GM23338 (cell line): ENCODE data around the gene ZSWIM5. TPM values are rescaled to one million over a fixed set of nuclear protein-coding genes. Genes with fewer than 3 reads are reported as not detected.
"Not testable (repeated sequence)": the region's sequence is repeated elsewhere in the genome, so short reads cannot be mapped to it uniquely, and the experiment has no call there.

Source experiments
- ATAC-seq: fragments of 200-7000 bp; cut with Tn5 transposase; 3 replicates; pipeline ENCODE4 v1.9.1; 2020
- DNase-seq: peaks from one replicate; pipeline ENCODE4 v3.0.0-alpha.2; 2015; ENCODE audit warnings: low spot score
- H2AFZ ChIP-seq: fragments of 200-600 bp; sonication (generic); 2 replicates; pipeline ENCODE4 v1.8.0; 2016; ENCODE audit warnings: antibody characterized with exemption, mild to moderate bottlenecking, moderate library complexity
- H3F3A ChIP-seq: fragments of 200-600 bp; sonication (generic); replicated peaks from 2 replicates; pipeline ENCODE4 v1.8.0; 2017; ENCODE audit warnings: antibody characterized with exemption, mixed run types, low read depth
- H3K27ac ChIP-seq: fragments of 200-600 bp; sonication (generic); 2 replicates; pipeline ENCODE4 v1.6.1; 2016; ENCODE audit warnings: low read depth
- H3K27me3 ChIP-seq: fragments of 200-600 bp; sonication (generic); 2 replicates; pipeline ENCODE4 v1.8.0; 2016; ENCODE audit warnings: mild to moderate bottlenecking, mixed run types, moderate library complexity; ENCODE audit not compliant: insufficient read depth
- H3K36me3 ChIP-seq: fragments of 200-600 bp; sonication (generic); 2 replicates; pipeline ENCODE4 v1.8.0; 2016; ENCODE audit warnings: mild to moderate bottlenecking; ENCODE audit not compliant: insufficient read depth
- H3K4me1 ChIP-seq: fragments of 200-600 bp; sonication (generic); 2 replicates; pipeline ENCODE4 v1.8.0; 2016; ENCODE audit warnings: mild to moderate bottlenecking, moderate library complexity; ENCODE audit not compliant: insufficient read depth
- H3K4me2 ChIP-seq: fragments of 200-600 bp; sonication (generic); 2 replicates; pipeline ENCODE4 v1.7.1; 2017; ENCODE audit warnings: mixed run types
- H3K4me3 ChIP-seq: fragments of 200-600 bp; sonication (generic); 2 replicates; pipeline ENCODE4 v1.6.1; 2016; ENCODE audit warnings: mixed run types
- H3K79me2 ChIP-seq: fragments of 200-600 bp; sonication (generic); replicated peaks from 2 replicates; pipeline ENCODE4 v1.8.0; 2017; ENCODE audit warnings: mild to moderate bottlenecking; ENCODE audit not compliant: insufficient read depth
- H3K9me2 ChIP-seq: fragments of 200-600 bp; sonication (generic); 2 replicates; pipeline ENCODE4 v1.8.0; 2017; ENCODE audit not compliant: insufficient read depth
- H4K20me1 ChIP-seq: fragments of 200-600 bp; sonication (generic); replicated peaks from 2 replicates; pipeline ENCODE4 v1.8.0; 2017; ENCODE audit warnings: mild to moderate bottlenecking; ENCODE audit not compliant: insufficient read depth
- H3K27ac Mint-ChIP-seq: 2 replicates; pipeline ENCODE4 v1.8.0; 2020; ENCODE audit warnings: inconsistent platforms, mild to moderate bottlenecking, moderate library complexity, mixed read lengths
- H3K27me3 Mint-ChIP-seq: 3 replicates; pipeline ENCODE4 v1.8.0; 2022; ENCODE audit warnings: low read depth, mild to moderate bottlenecking, moderate library complexity, mixed read lengths, inconsistent platforms; ENCODE audit not compliant: insufficient read depth, poor library complexity
- H3K36me3 Mint-ChIP-seq: 3 replicates; pipeline ENCODE4 v1.8.0; 2021; ENCODE audit warnings: low read depth, mild to moderate bottlenecking, inconsistent platforms, moderate library complexity, mixed read lengths
- H3K4me1 Mint-ChIP-seq: 3 replicates; pipeline ENCODE4 v1.8.0; 2020; ENCODE audit warnings: mild to moderate bottlenecking, inconsistent platforms, mixed read lengths
- H3K4me3 Mint-ChIP-seq: 3 replicates; pipeline ENCODE4 v1.8.0; 2021; ENCODE audit warnings: moderate library complexity, mild to moderate bottlenecking, inconsistent platforms, mixed read lengths
- H3K9me3 Mint-ChIP-seq: 3 replicates; pipeline ENCODE4 v1.8.0; 2020; ENCODE audit warnings: moderate library complexity, mild to moderate bottlenecking, inconsistent platforms, mixed read lengths
- CREB1 ChIP-seq: fragments of 250-450 bp; sonication (Bioruptor Pico); IDR thresholded peaks from 2 replicates; pipeline ENCODE4 v1.5.0; 2020; ENCODE audit warnings: low read depth, mild to moderate bottlenecking, moderate library complexity
- EZH2 ChIP-seq: fragments of 200-600 bp; sonication (generic); IDR thresholded peaks from one replicate; pipeline ENCODE4 v1.8.0; 2017; ENCODE audit warnings: antibody characterized with exemption, mild to moderate bottlenecking, low read depth; ENCODE audit not compliant: unreplicated experiment
- EZH2phosphoT487 ChIP-seq: fragments of 200-600 bp; sonication (generic); IDR thresholded peaks from one replicate; pipeline ENCODE4 v1.8.1; 2018; ENCODE audit warnings: antibody characterized with exemption; ENCODE audit not compliant: unreplicated experiment
- NANOG ChIP-seq: IDR thresholded peaks from 2 replicates; pipeline ENCODE4 v1.6.1; 2016; ENCODE audit warnings: antibody characterized with exemption, borderline replicate concordance
- POLR2AphosphoS5 ChIP-seq: IDR thresholded peaks from 2 replicates; pipeline ENCODE4 v1.6.1; 2016; ENCODE audit warnings: antibody characterized with exemption, low read depth
- STAT1 ChIP-seq: IDR thresholded peaks from one replicate; pipeline ENCODE4 v1.6.1; 2016; ENCODE audit warnings: antibody characterized with exemption; ENCODE audit not compliant: unreplicated experiment
- ZNF114 ChIP-seq: fragments of 250-450 bp; sonication (Bioruptor Pico); IDR thresholded peaks from 2 replicates; pipeline ENCODE4 v1.5.0; 2020; ENCODE audit warnings: mild to moderate bottlenecking, moderate library complexity
- ZNF331 ChIP-seq: fragments of 250-450 bp; sonication (Bioruptor Pico); IDR thresholded peaks from 2 replicates; pipeline ENCODE4 v1.5.0; 2020; ENCODE audit warnings: low read depth, mild to moderate bottlenecking, moderate library complexity
- ZNF462 ChIP-seq: fragments of 250-450 bp; sonication (Bioruptor Pico); IDR thresholded peaks from 2 replicates; pipeline ENCODE4 v1.5.0; 2020; ENCODE audit warnings: mild to moderate bottlenecking, moderate library complexity
- polyA plus RNA-seq: library from polyadenylated mRNA; unstranded; fragments of >200 nt; fragmentation: Nextera tagmentation; extraction: Ambion mirVana; gene quantifications from 2 replicates; pipeline ENCODE4 v1.2.1, GENCODE V29; 2016
- total RNA-seq: library from RNA; depleted of rRNA; stranded (reverse); fragments of >200 nt; shearing (Covaris generic); gene quantifications from 2 replicates; pipeline ENCODE4 v1.2.3, GENCODE V29; 2014
- TF ChIP-seq, protein P1 (sequence below): IDR thresholded peaks from one replicate; pipeline ENCODE4 v1.6.1; 2018; ENCODE audit warnings: antibody characterized with exemption; ENCODE audit not compliant: unreplicated experiment
- TF ChIP-seq, protein P2 (sequence below): IDR thresholded peaks from 2 replicates; pipeline ENCODE4 v1.6.1; 2016; ENCODE audit warnings: antibody characterized with exemption

The ZSWIM5 gene
- total and polyA plus RNA-seq, 2 experiments from 2014 or later = 0.65 to 3.6 TPM

DNA sequence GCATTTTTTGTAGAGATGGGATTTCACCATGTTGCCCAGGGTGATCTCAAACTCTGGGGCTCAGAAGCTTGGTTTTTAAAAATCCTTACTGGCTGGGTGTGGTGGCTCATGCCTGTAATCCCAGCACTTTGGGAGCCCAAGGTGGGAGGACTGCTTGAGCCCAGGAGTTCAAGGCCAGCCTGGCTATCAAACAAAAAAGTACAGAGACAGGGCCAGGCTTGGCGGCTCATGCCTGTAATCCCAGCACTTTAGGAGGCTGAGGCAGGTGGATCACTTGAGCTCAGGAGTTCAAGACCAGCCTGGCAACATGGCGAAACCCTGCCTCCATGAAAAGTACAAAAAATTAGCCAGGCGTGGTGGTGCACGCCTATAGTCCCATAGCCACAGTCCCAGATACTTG lies 112.0 kb downstream of the ZSWIM5 start:
- DNase-seq, H3K79me2 ChIP-seq, H3K36me3 ChIP-seq, H3K36me3 Mint-ChIP-seq, H3K4me3 Mint-ChIP-seq, H2AFZ ChIP-seq, H3K4me3 ChIP-seq, H3K4me2 ChIP-seq, H3K27ac ChIP-seq, H3K4me1 Mint-ChIP-seq, H3K9me2 ChIP-seq, H3K4me1 ChIP-seq, H3F3A ChIP-seq, H3K9me3 Mint-ChIP-seq, H3K27me3 ChIP-seq, H4K20me1 ChIP-seq, H3K27ac Mint-ChIP-seq, ATAC-seq, H3K27me3 Mint-ChIP-seq: not testable (repeated sequence)

DNA sequence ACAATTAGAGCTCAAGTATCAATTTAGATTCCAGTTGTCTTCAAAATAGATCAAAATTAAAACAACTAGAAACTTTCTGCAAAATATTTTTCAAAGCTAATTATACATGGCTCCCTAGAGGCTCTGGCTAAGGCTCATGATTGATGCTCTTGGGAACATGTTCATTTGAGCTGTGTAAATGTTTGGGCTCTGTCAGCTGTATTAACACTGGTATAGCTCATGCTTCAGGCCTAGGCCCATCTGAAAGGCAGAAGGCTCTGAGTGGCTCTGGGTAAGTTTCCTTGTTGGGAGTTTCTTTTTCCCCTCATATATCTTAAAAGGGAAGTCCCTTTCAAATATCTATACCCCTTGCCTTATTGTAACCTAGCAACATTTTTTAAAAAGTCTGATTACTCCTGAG lies 113.1 kb downstream of the ZSWIM5 start:
- Histone ChIP-seq H3K79me2 (no peaks in the 10 kb centered on the region), H3K27ac (no peak overlapping the region)
- TF ChIP-seq NANOG = no peak
- TF ChIP-seq, protein P1, sequence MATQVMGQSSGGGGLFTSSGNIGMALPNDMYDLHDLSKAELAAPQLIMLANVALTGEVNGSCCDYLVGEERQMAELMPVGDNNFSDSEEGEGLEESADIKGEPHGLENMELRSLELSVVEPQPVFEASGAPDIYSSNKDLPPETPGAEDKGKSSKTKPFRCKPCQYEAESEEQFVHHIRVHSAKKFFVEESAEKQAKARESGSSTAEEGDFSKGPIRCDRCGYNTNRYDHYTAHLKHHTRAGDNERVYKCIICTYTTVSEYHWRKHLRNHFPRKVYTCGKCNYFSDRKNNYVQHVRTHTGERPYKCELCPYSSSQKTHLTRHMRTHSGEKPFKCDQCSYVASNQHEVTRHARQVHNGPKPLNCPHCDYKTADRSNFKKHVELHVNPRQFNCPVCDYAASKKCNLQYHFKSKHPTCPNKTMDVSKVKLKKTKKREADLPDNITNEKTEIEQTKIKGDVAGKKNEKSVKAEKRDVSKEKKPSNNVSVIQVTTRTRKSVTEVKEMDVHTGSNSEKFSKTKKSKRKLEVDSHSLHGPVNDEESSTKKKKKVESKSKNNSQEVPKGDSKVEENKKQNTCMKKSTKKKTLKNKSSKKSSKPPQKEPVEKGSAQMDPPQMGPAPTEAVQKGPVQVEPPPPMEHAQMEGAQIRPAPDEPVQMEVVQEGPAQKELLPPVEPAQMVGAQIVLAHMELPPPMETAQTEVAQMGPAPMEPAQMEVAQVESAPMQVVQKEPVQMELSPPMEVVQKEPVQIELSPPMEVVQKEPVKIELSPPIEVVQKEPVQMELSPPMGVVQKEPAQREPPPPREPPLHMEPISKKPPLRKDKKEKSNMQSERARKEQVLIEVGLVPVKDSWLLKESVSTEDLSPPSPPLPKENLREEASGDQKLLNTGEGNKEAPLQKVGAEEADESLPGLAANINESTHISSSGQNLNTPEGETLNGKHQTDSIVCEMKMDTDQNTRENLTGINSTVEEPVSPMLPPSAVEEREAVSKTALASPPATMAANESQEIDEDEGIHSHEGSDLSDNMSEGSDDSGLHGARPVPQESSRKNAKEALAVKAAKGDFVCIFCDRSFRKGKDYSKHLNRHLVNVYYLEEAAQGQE = no peak
- TF ChIP-seq ZNF331 (CRISPR knock-in tag) = no peak
- TF ChIP-seq ZNF114 (CRISPR knock-in tag) = no peak
- no peak for TF ChIP-seq POLR2AphosphoS5
- no peak for TF ChIP-seq EZH2phosphoT487
- no peak for TF ChIP-seq EZH2
- TF ChIP-seq CREB1 = no peak
- TF ChIP-seq ZNF462 (CRISPR knock-in tag) = no peak
- no peak for TF ChIP-seq STAT1
- TF ChIP-seq, protein P2, sequence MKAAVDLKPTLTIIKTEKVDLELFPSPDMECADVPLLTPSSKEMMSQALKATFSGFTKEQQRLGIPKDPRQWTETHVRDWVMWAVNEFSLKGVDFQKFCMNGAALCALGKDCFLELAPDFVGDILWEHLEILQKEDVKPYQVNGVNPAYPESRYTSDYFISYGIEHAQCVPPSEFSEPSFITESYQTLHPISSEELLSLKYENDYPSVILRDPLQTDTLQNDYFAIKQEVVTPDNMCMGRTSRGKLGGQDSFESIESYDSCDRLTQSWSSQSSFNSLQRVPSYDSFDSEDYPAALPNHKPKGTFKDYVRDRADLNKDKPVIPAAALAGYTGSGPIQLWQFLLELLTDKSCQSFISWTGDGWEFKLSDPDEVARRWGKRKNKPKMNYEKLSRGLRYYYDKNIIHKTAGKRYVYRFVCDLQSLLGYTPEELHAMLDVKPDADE = no peak

More for the DNA sequence above, 113.1 kb downstream of the ZSWIM5 start:
- Histone ChIP-seq H3K27me3 (no peaks in the 10 kb centered on the region), H3K4me3 (no peak overlapping the region), H3K9me2 (no peaks in the 10 kb centered on the region), H3K4me2 (no peak overlapping the region), H3K4me1 (no peaks in the 10 kb centered on the region), H2AFZ (no peak overlapping the region), H4K20me1 (no peaks in the 10 kb centered on the region), H3K36me3 (no peaks in the 10 kb centered on the region), H3F3A (no peaks in the 10 kb centered on the region)
- H3K4me1 Mint-ChIP-seq = peaks cover 3% of the 10 kb centered on the region; the same call in 1 of the 3 replicates
- no peak overlapping the region for H3K4me3 Mint-ChIP-seq
- H3K9me3 Mint-ChIP-seq = no peaks in the 10 kb centered on the region
- DNase-seq (no peak), ATAC-seq (no peak)
- no peak overlapping the region for H3K27ac Mint-ChIP-seq
- H3K36me3 Mint-ChIP-seq = no peaks in the 10 kb centered on the region
- H3K27me3 Mint-ChIP-seq = no peaks in the 10 kb centered on the region
